Vagina (tissue), 2 donors: Measurements from ENCODE around the gene RCAN3. TPM values are rescaled to one million over a fixed set of nuclear protein-coding genes. Genes with fewer than 3 reads are reported as not detected.
"Not testable (repeated sequence)": the region's sequence is repeated elsewhere in the genome, so short reads cannot be mapped to it uniquely, and the experiment has no call there.

ENCODE experiments used
- DNase-seq, 2 donors: peaks; one replicate each; pipeline ENCODE4 v3.0.0-alpha.2; 2017; ENCODE audit errors: extremely low spot score in 2 of 2
- H3K27ac ChIP-seq: fragments of 200-600 bp; sonication (generic); one replicate; pipeline ENCODE4 v1.5.1; 2019
- H3K27me3 ChIP-seq: fragments of 200-600 bp; sonication (generic); one replicate; pipeline ENCODE4 v1.5.1; 2019
- H3K36me3 ChIP-seq, 2 donors: fragments of 200-600 bp; sonication (generic); one replicate each; pipeline ENCODE4 v1.5.1; 2017 to 2019
- H3K4me1 ChIP-seq: fragments of 200-600 bp; sonication (generic); one replicate; pipeline ENCODE4 v1.5.1; 2019
- H3K4me3 ChIP-seq, 2 donors: fragments of 200-600 bp; sonication (generic); 1 replicate in 1 of 2; 2 replicates in 1 of 2; pipeline ENCODE4 v1.5.1; 2016 to 2019
- H3K9me3 ChIP-seq: fragments of 200-600 bp; sonication (generic); one replicate; pipeline ENCODE4 v1.5.1; 2019
- POLR2A ChIP-seq, 2 donors: fragments of 450-650 bp; IDR thresholded peaks; one replicate each; pipeline ENCODE4 v1.6.1; 2017; ENCODE audit warnings: antibody characterized with exemption in 2 of 2, mild to moderate bottlenecking in 2 of 2, moderate library complexity in 2 of 2
- POLR2AphosphoS5 ChIP-seq, 2 donors: sonication (generic); formaldehyde crosslinking; IDR thresholded peaks; one replicate each; pipeline ENCODE4 v1.9.0; 2017; ENCODE audit warnings: antibody characterized with exemption in 2 of 2, mild to moderate bottlenecking in 2 of 2, low read depth in 1 of 2; ENCODE audit not compliant: insufficient read depth in 1 of 2
- intact Hi-C: fragments of 100-400 bp; cut with DNase I; formaldehyde crosslinking; loops from one replicate; pipeline ENCODE4 v1.15.1; 2023
- total RNA-seq: library from RNA; depleted of rRNA; stranded (reverse); fragments of >200 nt; gene quantifications from one replicate; pipeline ENCODE4 v1.2.3, GENCODE V29; 2016
- TF ChIP-seq, protein P1 (sequence below), 3 experiments: fragments of 450-650 bp in 2 of 3; fragments of 200-600 bp in 1 of 3; sonication (generic) in 1 of 3; IDR thresholded peaks; one replicate each; pipeline ENCODE4 v1.5.1; 2017 to 2019; ENCODE audit warnings: antibody characterized with exemption in 3 of 3, mild to moderate bottlenecking in 2 of 3, moderate library complexity in 2 of 3

RCAN3 gene
- total RNA-seq, 1 donor from 2014 or later = 11.3 TPM

DNA sequence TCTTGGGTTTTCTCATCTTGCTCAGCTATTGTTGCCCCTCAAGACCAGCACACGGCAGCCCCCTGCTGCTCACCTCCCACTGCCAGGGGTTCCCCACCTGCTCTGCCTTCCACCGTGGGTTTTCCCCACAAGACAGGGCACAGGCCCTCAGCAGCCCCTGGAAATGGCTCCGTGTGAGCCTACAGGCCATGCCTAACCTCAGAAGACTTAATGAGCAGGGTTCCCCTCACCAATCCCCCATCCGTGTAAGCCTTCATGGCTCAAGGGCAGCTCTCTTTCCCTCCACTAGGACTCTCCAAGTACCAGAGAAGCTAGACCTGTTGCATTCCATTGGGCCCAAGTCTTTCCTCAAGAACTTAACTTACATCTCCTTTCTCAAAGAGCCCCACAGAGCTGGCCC, 18.4 kb upstream of the RCAN3 start:
- no peak for DNase-seq
- TF ChIP-seq POLR2A (IDR thresholded peaks at IDR 0.05) = no peak
- TF ChIP-seq, protein P1, sequence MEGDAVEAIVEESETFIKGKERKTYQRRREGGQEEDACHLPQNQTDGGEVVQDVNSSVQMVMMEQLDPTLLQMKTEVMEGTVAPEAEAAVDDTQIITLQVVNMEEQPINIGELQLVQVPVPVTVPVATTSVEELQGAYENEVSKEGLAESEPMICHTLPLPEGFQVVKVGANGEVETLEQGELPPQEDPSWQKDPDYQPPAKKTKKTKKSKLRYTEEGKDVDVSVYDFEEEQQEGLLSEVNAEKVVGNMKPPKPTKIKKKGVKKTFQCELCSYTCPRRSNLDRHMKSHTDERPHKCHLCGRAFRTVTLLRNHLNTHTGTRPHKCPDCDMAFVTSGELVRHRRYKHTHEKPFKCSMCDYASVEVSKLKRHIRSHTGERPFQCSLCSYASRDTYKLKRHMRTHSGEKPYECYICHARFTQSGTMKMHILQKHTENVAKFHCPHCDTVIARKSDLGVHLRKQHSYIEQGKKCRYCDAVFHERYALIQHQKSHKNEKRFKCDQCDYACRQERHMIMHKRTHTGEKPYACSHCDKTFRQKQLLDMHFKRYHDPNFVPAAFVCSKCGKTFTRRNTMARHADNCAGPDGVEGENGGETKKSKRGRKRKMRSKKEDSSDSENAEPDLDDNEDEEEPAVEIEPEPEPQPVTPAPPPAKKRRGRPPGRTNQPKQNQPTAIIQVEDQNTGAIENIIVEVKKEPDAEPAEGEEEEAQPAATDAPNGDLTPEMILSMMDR (IDR thresholded peaks at IDR 0.05) = no peak
- TF ChIP-seq POLR2AphosphoS5 (IDR thresholded peaks at IDR 0.05; ENCODE audit: insufficient read depth in 1 of 2, low read depth in 1 of 2) = no peak
- intact Hi-C loops = no loop called here

DNA sequence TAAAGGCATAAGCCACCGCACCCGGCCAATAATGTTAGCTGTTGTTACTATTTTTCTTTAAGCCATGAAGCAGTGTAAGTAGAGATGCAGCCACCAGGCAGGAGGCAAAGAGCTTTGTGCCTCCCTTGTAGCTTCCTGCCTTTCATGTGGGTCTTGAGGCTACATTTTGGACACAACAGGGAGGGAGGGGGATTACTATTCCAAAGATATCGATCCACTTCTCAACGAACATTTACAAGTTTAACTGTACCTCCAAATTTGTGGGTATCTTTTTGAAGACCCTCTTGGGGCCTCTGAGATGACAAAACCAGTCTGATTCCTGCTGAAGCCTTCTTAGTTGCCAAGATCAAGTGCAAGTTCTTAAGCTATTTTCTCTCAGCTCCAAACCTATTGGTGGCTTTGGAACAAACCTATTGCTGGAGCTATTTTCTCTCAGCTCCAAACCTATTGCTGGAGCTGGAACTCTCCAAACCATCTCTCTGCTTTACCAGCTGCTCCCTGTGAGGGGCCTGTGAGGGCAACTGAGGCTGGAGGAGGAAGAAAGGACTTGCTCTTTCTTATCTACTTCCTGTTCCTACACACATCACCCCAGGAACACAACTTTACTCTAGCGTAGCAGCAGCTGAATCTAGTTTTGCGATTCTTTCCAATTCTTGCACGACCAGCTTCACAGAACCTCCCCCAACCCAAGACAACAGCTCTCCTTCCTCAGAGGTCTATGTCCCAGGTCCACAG, 16.1 kb upstream of the RCAN3 start:
- Histone ChIP-seq H3K27ac (no peak overlapping the region), H3K4me1 (no peaks in the 10 kb centered on the region), H3K36me3 (no peaks in the 10 kb centered on the region), H3K4me3 (no peak overlapping the region), H3K27me3 (no peaks in the 10 kb centered on the region), H3K9me3 (peaks cover 5% of the 10 kb centered on the region)
- TF ChIP-seq POLR2A (IDR thresholded peaks at IDR 0.05) = no peak
- TF ChIP-seq, protein P1 (IDR thresholded peaks at IDR 0.05) = no peak
- TF ChIP-seq POLR2AphosphoS5 (IDR thresholded peaks at IDR 0.05; ENCODE audit: insufficient read depth in 1 of 2, low read depth in 1 of 2) = no peak
- DNase-seq = no peak
- intact Hi-C loops = no loop called here

More for the DNA sequence above, 18.4 kb upstream of the RCAN3 start:
- Histone ChIP-seq H3K36me3 (no peaks in the 10 kb centered on the region), H3K9me3 (no peaks in the 10 kb centered on the region), H3K4me3 (no peak overlapping the region), H3K4me1 (no peaks in the 10 kb centered on the region), H3K27me3 (no peaks in the 10 kb centered on the region), H3K27ac (no peak overlapping the region)

DNA sequence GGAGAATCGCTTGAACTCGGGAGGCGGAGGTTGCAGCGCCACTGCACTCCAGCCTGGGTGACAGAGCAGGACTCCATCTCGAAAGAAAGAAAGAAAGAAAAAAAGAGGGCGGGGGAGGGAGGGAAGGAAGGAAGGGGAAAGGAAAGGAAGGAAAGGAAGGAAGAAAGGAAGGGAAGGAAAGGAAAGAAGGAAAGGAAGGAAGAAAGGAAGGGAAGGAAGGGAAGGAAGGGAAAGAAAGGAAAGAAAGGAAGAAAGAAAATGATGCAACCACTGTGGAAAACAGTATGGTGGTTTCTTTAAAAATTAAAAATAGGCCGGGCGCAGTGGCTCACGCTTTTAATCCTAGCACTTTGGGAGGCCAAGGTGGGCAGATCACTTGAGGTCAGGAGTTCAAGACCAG, 15.2 kb upstream of the RCAN3 start:
- H3K9me3 ChIP-seq = peaks cover 5% of the 10 kb centered on the region
- H3K36me3 ChIP-seq = no peaks in the 10 kb centered on the region
- no peaks in the 10 kb centered on the region for H3K4me1 ChIP-seq
- H3K4me3 ChIP-seq = no peak overlapping the region
- H3K27ac ChIP-seq = no peak overlapping the region
- H3K27me3 ChIP-seq = no peaks in the 10 kb centered on the region
- no peak for TF ChIP-seq POLR2A (IDR thresholded peaks at IDR 0.05)
- TF ChIP-seq, protein P1 (IDR thresholded peaks at IDR 0.05) = no peak
- no peak for TF ChIP-seq POLR2AphosphoS5 (IDR thresholded peaks at IDR 0.05; ENCODE audit: insufficient read depth in 1 of 2, low read depth in 1 of 2)
- intact Hi-C loops = no loop called here
- no peak for DNase-seq

DNA sequence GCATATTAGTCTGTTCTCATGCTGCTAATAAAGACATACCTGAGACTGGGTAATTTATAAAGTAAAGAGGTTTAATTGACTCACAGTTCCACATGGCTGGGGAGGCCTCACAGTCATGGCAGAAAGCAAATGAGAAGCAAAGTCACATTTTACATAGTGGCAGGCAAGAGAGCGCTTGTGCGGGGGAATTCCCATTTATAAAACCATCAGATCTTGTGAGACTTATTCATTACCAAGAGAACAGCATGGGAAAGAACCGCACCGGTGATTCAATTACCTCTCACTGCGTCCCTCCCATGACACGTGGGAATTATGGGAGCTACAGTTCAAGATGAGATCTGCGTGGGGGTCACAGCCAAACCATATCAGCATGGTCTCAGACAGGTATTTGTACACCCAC, 14.5 kb upstream of the RCAN3 start:
- H3K9me3 ChIP-seq, H3K4me1 ChIP-seq, H3K27me3 ChIP-seq, H3K36me3 ChIP-seq, H3K4me3 ChIP-seq, intact Hi-C loops, DNase-seq, H3K27ac ChIP-seq: not testable (repeated sequence)

DNA sequence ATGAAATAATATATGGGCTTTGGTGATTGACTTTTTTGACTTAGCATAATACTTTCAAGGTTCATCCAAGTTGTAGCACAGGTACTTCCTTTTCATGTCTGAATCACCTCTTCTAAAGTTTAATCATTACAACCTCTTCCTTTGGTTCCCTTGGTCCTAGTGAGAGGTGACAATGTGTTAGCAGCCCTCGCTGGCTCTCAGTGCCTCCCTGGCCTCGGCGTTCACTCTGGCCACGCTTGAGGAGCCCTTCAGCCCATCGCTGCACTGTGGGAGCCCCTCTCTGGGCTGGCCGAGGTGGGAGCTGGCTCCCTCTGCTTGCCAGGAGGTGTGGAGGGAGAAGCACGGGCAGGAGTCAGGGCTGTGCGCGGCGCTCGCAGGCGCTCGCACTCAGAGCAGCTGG, 13.0 kb upstream of the RCAN3 start:
- intact Hi-C loops = no loop called here
- Histone ChIP-seq H3K27me3 (no peaks in the 10 kb centered on the region), H3K9me3 (peaks cover 5% of the 10 kb centered on the region), H3K27ac (no peak overlapping the region), H3K4me1 (no peaks in the 10 kb centered on the region), H3K36me3 (no peaks in the 10 kb centered on the region), H3K4me3 (no peak overlapping the region)
- TF ChIP-seq, protein P1 (IDR thresholded peaks at IDR 0.05) = no peak
- TF ChIP-seq POLR2A (IDR thresholded peaks at IDR 0.05) (no peak), POLR2AphosphoS5 (IDR thresholded peaks at IDR 0.05; ENCODE audit: insufficient read depth in 1 of 2, low read depth in 1 of 2) (no peak)
- no peak for DNase-seq
